Pancreas (tissue), 10 donors: ENCODE measurements around the gene DGKI. TPM values are rescaled to one million over a fixed set of nuclear protein-coding genes. Genes with fewer than 3 reads are reported as not detected.

Source experiments
- ATAC-seq, 4 donors: fragments of 200-7000 bp; cut with Tn5 transposase; one replicate each; pipeline versions ENCODE4 v1.8.0 to v1.9.1; 2020; ENCODE audit warnings: mild to moderate bottlenecking in 4 of 4, moderate library complexity in 4 of 4
- DNase-seq, 6 donors: peaks; one replicate each; pipeline ENCODE4 v3.0.0-alpha.2; 2020
- FAIRE-seq: peaks from 2 replicates; lab custom pipeline; 2012; peaks lifted over from hg19 to GRCh38; lab: Jason Lieb, UNC
- H3K27ac ChIP-seq, 4 donors: fragments of 200-600 bp; sonication (generic); 1 replicate in 3 of 4; 2 replicates in 1 of 4; pipeline versions ENCODE4 v1.5.0 to v1.8.0; 2020
- H3K27me3 ChIP-seq, 4 donors: fragments of 200-600 bp; one replicate each; pipeline ENCODE4 v1.8.0; 2021
- H3K36me3 ChIP-seq, 3 donors: fragments of 200-600 bp; sonication (generic) in 1 of 3; one replicate each; pipeline versions ENCODE4 v1.5.0 to v1.8.0; 2020 to 2021
- H3K4me1 ChIP-seq, 3 donors: fragments of 200-600 bp; one replicate each; pipeline ENCODE4 v1.8.0; 2021
- H3K4me3 ChIP-seq, 4 donors: fragments of 200-600 bp; sonication (generic) in 2 of 4; one replicate each; pipeline versions ENCODE4 v1.5.0 to v1.8.0; 2020 to 2021
- H3K9me3 ChIP-seq, 4 donors: fragments of 200-600 bp; one replicate each; pipeline ENCODE4 v1.8.0; 2021
- WGBS, 2 donors: extraction: QIAGEN DNeasy Blood & Tissue Kit; methylation state at CpG; one replicate each; pipeline ENCODE4 v1.1.7; 2013; 5-methylcytosine and 5-hydroxymethylcytosine counted together
- intact Hi-C, 3 donors: fragments of 100-400 bp; cut with DNase I; formaldehyde crosslinking; loops; one replicate each; pipeline versions ENCODE4 v1.11.1 to v1.14.2; 2022
- polyA plus RNA-seq, 2 donors: library from polyadenylated mRNA; stranded (reverse); fragments of 200-250 nt; gene quantifications; one replicate each; pipeline ENCODE4 v1.2.3, GENCODE V29; 2013
- total RNA-seq, 6 donors: library from RNA; stranded (reverse); fragmentation: NEBNext Ultra II Directional in 4 of 6; extraction: Animal tissue kit (Norgen Biotek cat#: 25700) in 4 of 6; gene quantifications; one replicate each; pipeline versions ENCODE4 v1.2.1 to v1.2.4, GENCODE V29; 2021 to 2023
- TF ChIP-seq, protein P1 (sequence below), 4 donors: fragments of 200-600 bp; sonication (generic) in 3 of 4; IDR thresholded peaks; one replicate each; pipeline versions ENCODE4 v1.5.0 to v1.8.0; 2021; ENCODE audit warnings: antibody characterized with exemption in 4 of 4
- donor health status: healthy with polysubstance abuse.
- donor health status: DM: no; HTN: no; CAD: no; lungs with moderate emphysema.
- donor health status: DM: no; HTN: no; CAD: no.
- donor health status: control.
- donor health status: control.
- donor health status: Bipolar disorder and iron deficiency.
- donor health status: DM: yes; HTN: yes; CAD: no.
- donor health status: DM: no; HTN: no; CAD: no.
- donor health status: DM: no; HTN: no; CAD: no.
- donor health status: DM: yes; HTN: yes; CAD: no.

The DGKI gene
- total and polyA plus RNA-seq, 8 donors, result 0.04 to 0.81 (median 0.15) TPM

DNA sequence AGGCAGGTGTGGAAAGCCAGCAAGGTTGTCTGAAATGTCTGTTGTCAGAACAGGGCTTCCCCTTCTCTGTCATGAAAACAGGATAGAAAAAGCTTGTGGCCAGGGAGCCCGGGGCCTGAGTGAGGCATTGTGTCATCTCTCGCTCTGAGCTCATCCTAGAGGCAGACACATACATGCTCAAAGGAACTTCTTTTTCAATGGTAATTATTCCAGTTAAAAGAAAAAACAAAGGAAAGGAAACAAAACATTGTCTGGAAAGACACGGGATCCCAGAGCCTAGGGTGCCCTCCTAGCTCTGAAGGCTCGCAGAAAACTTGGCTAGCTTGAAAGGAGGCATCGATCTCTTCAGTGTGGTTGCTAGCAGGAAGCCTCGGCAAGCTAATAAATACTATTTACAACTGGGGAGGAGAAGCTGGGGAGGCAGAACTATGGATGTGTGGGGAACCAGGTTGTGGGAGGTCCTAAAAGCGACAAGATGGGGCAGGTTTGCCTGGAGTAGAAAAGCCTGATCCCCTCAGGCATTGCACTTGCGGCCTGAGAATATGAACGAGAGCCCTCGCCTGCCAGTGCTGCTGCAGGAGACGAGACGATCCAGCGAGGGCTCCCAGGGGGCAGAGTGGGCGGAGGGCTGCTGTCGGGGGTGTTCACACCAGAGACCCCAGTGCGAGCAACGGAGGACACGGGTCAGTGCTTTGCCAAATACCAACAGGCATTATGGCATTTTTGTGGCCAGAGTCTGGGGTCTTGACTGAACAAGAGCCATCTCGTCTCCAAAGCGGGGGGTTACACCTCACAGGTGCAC lies 32.8 kb upstream of the DGKI start:
- intact Hi-C loops, result no loop called here
- no peak overlapping the region for H3K27ac ChIP-seq
- no peak overlapping the region for H3K4me3 ChIP-seq
- TF ChIP-seq, protein P1, sequence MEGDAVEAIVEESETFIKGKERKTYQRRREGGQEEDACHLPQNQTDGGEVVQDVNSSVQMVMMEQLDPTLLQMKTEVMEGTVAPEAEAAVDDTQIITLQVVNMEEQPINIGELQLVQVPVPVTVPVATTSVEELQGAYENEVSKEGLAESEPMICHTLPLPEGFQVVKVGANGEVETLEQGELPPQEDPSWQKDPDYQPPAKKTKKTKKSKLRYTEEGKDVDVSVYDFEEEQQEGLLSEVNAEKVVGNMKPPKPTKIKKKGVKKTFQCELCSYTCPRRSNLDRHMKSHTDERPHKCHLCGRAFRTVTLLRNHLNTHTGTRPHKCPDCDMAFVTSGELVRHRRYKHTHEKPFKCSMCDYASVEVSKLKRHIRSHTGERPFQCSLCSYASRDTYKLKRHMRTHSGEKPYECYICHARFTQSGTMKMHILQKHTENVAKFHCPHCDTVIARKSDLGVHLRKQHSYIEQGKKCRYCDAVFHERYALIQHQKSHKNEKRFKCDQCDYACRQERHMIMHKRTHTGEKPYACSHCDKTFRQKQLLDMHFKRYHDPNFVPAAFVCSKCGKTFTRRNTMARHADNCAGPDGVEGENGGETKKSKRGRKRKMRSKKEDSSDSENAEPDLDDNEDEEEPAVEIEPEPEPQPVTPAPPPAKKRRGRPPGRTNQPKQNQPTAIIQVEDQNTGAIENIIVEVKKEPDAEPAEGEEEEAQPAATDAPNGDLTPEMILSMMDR (IDR thresholded peaks at IDR 0.05), result no peak
- ATAC-seq (peak in 2 of 4 donors; percentile 21 to 46), FAIRE-seq (no peak), DNase-seq (no peak)
- no peaks in the 10 kb centered on the region for H3K9me3 ChIP-seq
- H3K4me1 ChIP-seq, result no peaks in the 10 kb centered on the region
- peaks cover 2 to 66% (median 27%) of the 10 kb centered on the region in 3 donors for H3K36me3 ChIP-seq
- H3K27me3 ChIP-seq, result no peaks in the 10 kb centered on the region
- 88 to 89% methylated on average over 20 of the region's 20 CpGs for WGBS, 2 donors

DNA sequence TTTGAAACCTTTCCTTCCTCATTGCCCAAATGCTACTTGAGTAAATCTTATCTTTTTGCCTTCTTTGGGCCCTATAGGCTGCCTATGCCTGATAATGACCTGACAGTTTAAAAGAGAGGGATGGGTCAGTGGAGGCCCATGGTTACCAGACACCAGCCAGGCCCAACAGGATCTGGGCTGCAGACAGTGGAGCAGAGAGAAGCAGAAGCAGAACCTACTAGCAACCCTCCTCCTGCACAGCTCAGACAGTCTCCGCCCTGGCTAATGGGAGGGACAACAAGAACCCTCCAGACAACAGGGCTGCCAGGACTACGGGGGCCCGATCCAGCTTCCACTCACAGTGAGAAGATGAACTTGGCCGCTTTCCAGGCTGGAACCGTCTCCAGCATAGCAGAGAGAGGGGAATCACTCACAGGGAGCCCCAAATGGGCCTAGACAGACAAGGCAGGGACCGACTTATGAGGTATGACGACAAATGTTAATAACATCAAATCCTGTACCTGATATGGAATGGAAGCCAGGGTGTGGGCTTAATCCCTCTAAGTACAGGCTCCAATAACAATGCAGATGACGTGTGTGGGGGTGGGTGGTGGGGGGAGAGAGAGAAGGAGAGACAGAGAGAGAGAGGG lies 31.7 kb upstream of the DGKI start:
- DNase-seq (peak in 2 of 6 donors; percentile 17 to 22), FAIRE-seq (no peak), ATAC-seq (peak in 3 of 4 donors; percentile 17 to 42 (median 30))
- 91 to 93% methylated on average over 8 of the region's 8 CpGs for WGBS, 2 donors
- no peak overlapping the region for H3K4me3 ChIP-seq
- no peaks in the 10 kb centered on the region for H3K4me1 ChIP-seq
- no peaks in the 10 kb centered on the region for H3K27me3 ChIP-seq
- H3K27ac ChIP-seq, result no peak overlapping the region
- intact Hi-C loops, result no loop called here
- no peaks in the 10 kb centered on the region for H3K9me3 ChIP-seq
- TF ChIP-seq, protein P1 (IDR thresholded peaks at IDR 0.05), result no peak
- H3K36me3 ChIP-seq, result peaks cover 0 to 55% (median 23%) of the 10 kb centered on the region in 3 donors

DNA sequence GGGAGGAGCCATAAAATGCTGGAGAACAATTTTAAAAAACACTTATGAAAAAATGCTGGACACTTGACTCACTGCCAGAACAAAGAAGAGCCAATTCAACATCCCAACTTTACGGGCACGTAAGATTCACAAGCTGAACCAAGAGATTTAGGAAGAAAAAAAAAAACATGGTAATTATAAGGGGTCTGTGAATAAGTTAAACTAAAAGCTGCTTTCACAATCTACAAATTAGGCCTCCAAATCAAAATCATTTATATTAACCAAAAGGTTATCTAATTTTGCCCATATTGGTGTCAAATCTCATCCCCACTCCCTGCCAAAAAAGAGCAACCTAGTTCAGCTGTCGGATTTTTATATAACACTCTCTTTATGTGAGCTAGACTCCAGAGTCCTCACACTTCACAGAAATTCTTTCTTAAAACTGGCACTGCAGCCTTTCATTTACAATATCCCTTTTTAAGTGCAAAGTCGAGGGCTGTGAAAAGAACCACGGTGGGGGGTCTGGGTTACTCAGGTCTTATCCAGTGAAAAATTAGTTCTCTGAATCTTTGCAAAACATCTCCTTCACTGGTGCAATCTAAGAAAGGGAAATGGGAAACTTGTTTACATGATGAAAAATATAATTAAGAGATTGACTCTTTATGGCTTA lies 30.4 kb upstream of the DGKI start:
- H3K4me3 ChIP-seq, result no peak overlapping the region
- intact Hi-C loops, result no loop called here
- TF ChIP-seq, protein P1 (IDR thresholded peaks at IDR 0.05), result no peak
- no peak overlapping the region for H3K27ac ChIP-seq
- ATAC-seq, result no peak
- H3K4me1 ChIP-seq, result no peaks in the 10 kb centered on the region
- H3K9me3 ChIP-seq, result no peaks in the 10 kb centered on the region
- no peak for DNase-seq
- WGBS, 2 donors, result 83% methylated on average over 5 of the region's 5 CpGs
- H3K36me3 ChIP-seq, result peaks cover 0 to 42% (median 18%) of the 10 kb centered on the region in 3 donors
- no peak for FAIRE-seq
- H3K27me3 ChIP-seq, result no peaks in the 10 kb centered on the region

DNA sequence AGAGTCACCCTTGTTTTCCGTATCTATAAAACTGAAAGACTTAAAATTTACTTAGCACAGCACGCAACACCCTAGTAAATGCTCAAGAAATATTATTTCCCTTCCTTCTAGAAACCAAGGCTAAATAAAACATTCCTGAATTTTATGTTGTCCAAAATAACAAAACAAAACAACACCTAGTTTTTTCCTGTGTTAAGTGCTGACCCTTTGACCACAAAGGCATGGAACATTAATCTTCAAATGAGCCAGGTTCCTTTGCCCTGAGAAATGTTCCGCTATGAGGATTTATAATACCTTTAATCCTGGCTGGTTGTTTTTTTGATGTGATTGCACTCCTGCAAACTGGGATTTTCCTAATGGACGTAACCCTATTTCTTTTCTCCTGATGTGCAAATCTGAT lies 29.0 kb upstream of the DGKI start:
- no peak overlapping the region for H3K27ac ChIP-seq
- H3K27me3 ChIP-seq, result no peaks in the 10 kb centered on the region
- ATAC-seq (no peak), DNase-seq (no peak), FAIRE-seq (no peak)
- TF ChIP-seq, protein P1 (IDR thresholded peaks at IDR 0.05), result no peak
- H3K9me3 ChIP-seq, result no peaks in the 10 kb centered on the region
- no peak overlapping the region for H3K4me3 ChIP-seq
- H3K36me3 ChIP-seq, result peaks cover 0 to 28% (median 8%) of the 10 kb centered on the region in 3 donors
- H3K4me1 ChIP-seq, result no peaks in the 10 kb centered on the region
- WGBS, 2 donors, result 96 to 97% methylated on average over 4 of the region's 4 CpGs
- intact Hi-C loops, result no loop called here
